Parathyroid adenoma (tissue), 2 donors: ENCODE data around the gene PACRG.

Experiments
- H2AFZ ChIP-seq: fragments of 300-600 bp; sonication (generic); one replicate; pipeline ENCODE4 v1.7.0; 2017; ENCODE audit warnings: antibody characterized with exemption, mild to moderate bottlenecking
- H3K27ac ChIP-seq: fragments of 300-600 bp; sonication (generic); one replicate; pipeline ENCODE4 v1.7.0; 2017
- H3K27me3 ChIP-seq: fragments of 300-600 bp; sonication (generic); one replicate; pipeline ENCODE4 v1.7.0; 2017; ENCODE audit warnings: low read length; ENCODE audit not compliant: control insufficient read depth, insufficient read depth
- H3K36me3 ChIP-seq: fragments of 300-600 bp; sonication (generic); one replicate; pipeline ENCODE4 v1.7.0; 2017; ENCODE audit warnings: low read length; ENCODE audit not compliant: control insufficient read depth, insufficient read depth
- H3K4me1 ChIP-seq: fragments of 300-600 bp; sonication (generic); one replicate; pipeline ENCODE4 v1.7.0; 2017; ENCODE audit warnings: control low read depth
- H3K4me2 ChIP-seq: fragments of 300-600 bp; sonication (generic); one replicate; pipeline ENCODE4 v1.7.0; 2017; ENCODE audit warnings: low read length
- H3K4me3 ChIP-seq: fragments of 300-600 bp; sonication (generic); one replicate; pipeline ENCODE4 v1.7.0; 2017; ENCODE audit warnings: low read depth, low read length
- H3K79me2 ChIP-seq: fragments of 300-600 bp; sonication (generic); one replicate; pipeline ENCODE4 v1.7.0; 2017; ENCODE audit warnings: control low read depth
- H3K9ac ChIP-seq: fragments of 300-600 bp; sonication (generic); one replicate; pipeline ENCODE4 v1.7.0; 2017; ENCODE audit warnings: mild to moderate bottlenecking
- H3K9me3 ChIP-seq: fragments of 300-600 bp; sonication (generic); one replicate; pipeline ENCODE4 v1.7.0; 2017; ENCODE audit warnings: low read length; ENCODE audit not compliant: control insufficient read depth
- CTCF ChIP-seq: fragments of 300-600 bp; sonication (generic); IDR thresholded peaks from one replicate; pipeline ENCODE4 v1.7.0; 2017; ENCODE audit warnings: antibody characterized with exemption, mild to moderate bottlenecking
- donor health status: primary hyperparathyroidism.

The PACRG gene

GRCh38 chr6:163263998-163264661 is 536.4 kb downstream of the PACRG start:
- no peak overlapping the region for H3K9ac ChIP-seq
- no peak overlapping the region for H2AFZ ChIP-seq
- H3K27me3 ChIP-seq: no peaks in the 10 kb centered on the region
- TF ChIP-seq CTCF: no peak
- no peaks in the 10 kb centered on the region for H3K4me1 ChIP-seq
- no peaks in the 10 kb centered on the region for H3K79me2 ChIP-seq
- H3K27ac ChIP-seq: no peak overlapping the region
- H3K36me3 ChIP-seq: no peaks in the 10 kb centered on the region
- no peak overlapping the region for H3K4me3 ChIP-seq
- no peak overlapping the region for H3K4me2 ChIP-seq
- no peaks in the 10 kb centered on the region for H3K9me3 ChIP-seq

GRCh38 chr6:163264662-163265035 is 536.9 kb downstream of the PACRG start:
- no peaks in the 10 kb centered on the region for H3K36me3 ChIP-seq
- H2AFZ ChIP-seq: no peak overlapping the region
- H3K4me3 ChIP-seq: no peak overlapping the region
- no peak overlapping the region for H3K9ac ChIP-seq
- no peak for TF ChIP-seq CTCF
- no peak overlapping the region for H3K27ac ChIP-seq
- H3K9me3 ChIP-seq: no peaks in the 10 kb centered on the region
- H3K27me3 ChIP-seq: no peaks in the 10 kb centered on the region
- no peaks in the 10 kb centered on the region for H3K4me1 ChIP-seq
- H3K4me2 ChIP-seq: no peak overlapping the region
- H3K79me2 ChIP-seq: no peaks in the 10 kb centered on the region

GRCh38 chr6:163281634-163282033 is 553.9 kb downstream of the PACRG start:
- H3K4me2 ChIP-seq: no peak overlapping the region
- no peaks in the 10 kb centered on the region for H3K27me3 ChIP-seq
- no peaks in the 10 kb centered on the region for H3K9me3 ChIP-seq
- no peak overlapping the region for H3K27ac ChIP-seq
- H3K4me3 ChIP-seq: no peak overlapping the region
- H3K79me2 ChIP-seq: no peaks in the 10 kb centered on the region
- H3K4me1 ChIP-seq: no peaks in the 10 kb centered on the region
- no peak overlapping the region for H3K9ac ChIP-seq
- TF ChIP-seq CTCF: no peak
- H3K36me3 ChIP-seq: no peaks in the 10 kb centered on the region
- no peak overlapping the region for H2AFZ ChIP-seq

- no peaks in the 10 kb centered on the region for H3K79me2 ChIP-seq
- H3K4me2 ChIP-seq: no peak overlapping the region
- H3K27me3 ChIP-seq: no peaks in the 10 kb centered on the region
- H3K27ac ChIP-seq: no peak overlapping the region
- no peak for TF ChIP-seq CTCF
- no peak overlapping the region for H2AFZ ChIP-seq
- H3K4me3 ChIP-seq: no peak overlapping the region
- H3K9ac ChIP-seq: no peak overlapping the region
- H3K36me3 ChIP-seq: no peaks in the 10 kb centered on the region
- H3K4me1 ChIP-seq: no peaks in the 10 kb centered on the region
- H3K9me3 ChIP-seq: no peaks in the 10 kb centered on the region
Measured at GRCh38 chr6:163282672-163283071, 554.9 kb downstream of the PACRG start.

- no peak overlapping the region for H3K4me2 ChIP-seq
- no peak overlapping the region for H2AFZ ChIP-seq
- no peak overlapping the region for H3K4me3 ChIP-seq
- no peaks in the 10 kb centered on the region for H3K79me2 ChIP-seq
- H3K9ac ChIP-seq: no peak overlapping the region
- H3K27ac ChIP-seq: no peak overlapping the region
- H3K9me3 ChIP-seq: no peaks in the 10 kb centered on the region
- no peaks in the 10 kb centered on the region for H3K27me3 ChIP-seq
- no peaks in the 10 kb centered on the region for H3K36me3 ChIP-seq
- H3K4me1 ChIP-seq: no peaks in the 10 kb centered on the region
- TF ChIP-seq CTCF: no peak
Measured at GRCh38 chr6:163284151-163284550, 556.4 kb downstream of the PACRG start.
